Measurements from ENCODE around the gene PPP2R1B.

GRCh38 chr11:111734954-111735261 is 31.3 kb downstream of the PPP2R1B start:
- TF ChIP-seq CTCF (IDR thresholded peaks at IDR 0.05; ENCODE audit: borderline replicate concordance, extremely low read depth, low read length, poor library complexity, severe bottlenecking) (no peak), EZH2 (IDR thresholded peaks at IDR 0.05; ENCODE audit: borderline replicate concordance, low read depth, low read length, severe bottlenecking) (no peak)

All from DND-41 (cell line).